CD4-positive, alpha-beta T cell treated with Interleukin-4 for 4 hours (primary cell): ENCODE results near the gene ERICH3.
A peak's percentile ranks its signal among the peaks of the same experiment; 100 is the strongest.

Experiments used
- DNase-seq: peaks from one replicate; pipeline ENCODE4 v3.0.0-alpha.2; 2020

Gene ERICH3, protein sequence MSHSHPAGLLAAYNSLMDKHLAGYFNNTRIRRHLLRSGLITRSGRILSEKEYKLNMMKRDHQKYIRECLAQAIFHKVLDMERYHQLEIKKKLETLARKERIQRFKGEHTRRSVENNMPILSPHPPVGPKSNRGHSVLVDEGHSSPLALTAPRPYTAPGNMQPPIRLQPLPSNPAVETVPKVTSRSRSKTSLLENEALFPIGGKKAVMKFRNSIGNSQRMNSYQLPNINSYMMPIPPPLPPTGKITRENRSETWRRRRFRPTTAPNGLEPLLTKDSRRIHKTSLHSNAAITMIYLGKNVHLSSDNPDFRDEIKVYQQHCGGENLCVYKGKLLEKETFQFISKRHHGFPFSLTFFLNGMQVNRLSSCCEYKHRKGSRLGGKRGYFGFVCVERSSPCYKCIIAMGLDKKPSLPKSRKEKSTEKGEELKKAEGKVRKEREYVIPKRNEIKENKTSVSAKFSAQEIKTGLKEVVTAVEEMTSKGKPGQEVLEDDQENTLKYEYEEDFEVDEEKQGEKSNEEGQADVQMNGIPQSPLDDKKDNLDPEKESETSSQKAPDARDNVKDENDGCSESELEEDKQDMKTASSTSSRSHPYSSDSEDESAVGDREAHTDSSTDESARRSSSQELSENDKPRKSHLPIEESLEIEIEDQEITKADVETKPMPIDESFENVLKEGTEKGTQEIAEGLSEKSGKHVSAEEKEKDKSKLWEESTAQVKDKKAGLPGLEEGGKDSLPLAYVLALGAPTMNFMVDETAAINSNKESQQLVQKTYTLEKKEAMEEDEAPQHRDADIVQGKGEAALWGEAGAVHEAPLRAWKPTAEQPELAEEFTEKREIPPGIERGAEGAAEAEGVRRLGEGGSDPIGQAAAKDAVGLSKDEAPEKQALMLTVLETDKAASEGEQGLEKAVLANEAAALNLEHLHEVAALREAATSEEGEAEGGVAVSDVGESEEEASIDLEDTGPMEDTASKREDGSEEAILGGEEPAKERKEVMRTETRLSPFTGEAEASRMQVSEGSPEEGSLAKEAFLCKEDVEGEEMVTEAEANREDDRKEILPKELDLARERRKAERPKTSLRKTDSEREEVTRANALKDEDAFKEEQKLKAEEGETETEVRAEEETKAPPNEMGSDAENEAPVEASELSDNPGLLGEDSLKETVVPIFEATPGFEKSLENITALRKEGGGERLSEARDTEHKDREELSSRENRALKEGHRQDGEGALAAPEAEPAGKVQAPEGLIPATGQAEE (N-terminal part only)

GRCh38 chr1:74673351-74674111 is at the start of gene ERICH3:
TSS of gene ERICH3 (minus strand) at chr1:74673792. CDS start at chr1:74673519, 273 bp downstream.
- DNase-seq: no peak

DNA sequence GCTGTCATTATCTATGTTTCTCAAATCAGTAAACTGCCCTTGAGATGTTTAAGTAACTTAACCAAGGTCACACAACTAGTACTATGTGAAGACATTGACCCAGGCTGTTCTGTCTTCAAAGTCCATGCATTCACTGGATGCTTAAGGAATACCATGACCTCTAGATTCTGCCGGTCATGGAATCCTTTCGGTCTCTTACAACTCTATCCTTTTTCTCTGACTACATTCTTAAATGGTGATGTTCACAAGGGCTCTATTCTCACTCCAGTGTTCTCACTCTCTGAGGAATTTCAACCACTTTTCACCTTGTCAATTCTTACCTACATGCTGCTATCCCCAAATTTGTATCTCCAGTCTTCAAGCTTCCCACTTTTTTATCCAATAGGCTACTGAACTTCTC is 44.0 kb upstream of the ERICH3 start:
- DNase-seq: no peak

DNA sequence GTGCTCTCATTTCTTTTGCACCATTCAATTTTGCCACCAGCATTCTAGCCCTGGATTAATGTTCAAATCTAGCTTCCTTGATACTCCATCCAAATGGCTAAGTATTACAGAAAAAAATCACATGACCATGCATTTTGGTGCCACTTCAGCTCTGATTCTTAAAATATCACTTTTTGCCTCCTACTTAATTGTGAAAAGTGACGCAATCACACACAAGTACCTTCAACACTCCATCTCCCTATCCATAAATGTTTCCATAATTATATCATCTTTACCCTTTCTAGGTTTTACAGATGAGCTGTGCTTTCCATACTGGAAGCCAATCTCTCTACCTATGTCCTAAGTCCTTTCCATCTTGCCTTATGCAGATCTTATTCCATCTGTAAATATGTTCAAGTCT is 43.2 kb upstream of the ERICH3 start:
- no peak for DNase-seq

GRCh38 chr1:74715806-74716205 is 42.2 kb upstream of the ERICH3 start:
- DNase-seq: no peak

GRCh38 chr1:74715236-74715502 is 41.6 kb upstream of the ERICH3 start:
- no peak for DNase-seq

DNA sequence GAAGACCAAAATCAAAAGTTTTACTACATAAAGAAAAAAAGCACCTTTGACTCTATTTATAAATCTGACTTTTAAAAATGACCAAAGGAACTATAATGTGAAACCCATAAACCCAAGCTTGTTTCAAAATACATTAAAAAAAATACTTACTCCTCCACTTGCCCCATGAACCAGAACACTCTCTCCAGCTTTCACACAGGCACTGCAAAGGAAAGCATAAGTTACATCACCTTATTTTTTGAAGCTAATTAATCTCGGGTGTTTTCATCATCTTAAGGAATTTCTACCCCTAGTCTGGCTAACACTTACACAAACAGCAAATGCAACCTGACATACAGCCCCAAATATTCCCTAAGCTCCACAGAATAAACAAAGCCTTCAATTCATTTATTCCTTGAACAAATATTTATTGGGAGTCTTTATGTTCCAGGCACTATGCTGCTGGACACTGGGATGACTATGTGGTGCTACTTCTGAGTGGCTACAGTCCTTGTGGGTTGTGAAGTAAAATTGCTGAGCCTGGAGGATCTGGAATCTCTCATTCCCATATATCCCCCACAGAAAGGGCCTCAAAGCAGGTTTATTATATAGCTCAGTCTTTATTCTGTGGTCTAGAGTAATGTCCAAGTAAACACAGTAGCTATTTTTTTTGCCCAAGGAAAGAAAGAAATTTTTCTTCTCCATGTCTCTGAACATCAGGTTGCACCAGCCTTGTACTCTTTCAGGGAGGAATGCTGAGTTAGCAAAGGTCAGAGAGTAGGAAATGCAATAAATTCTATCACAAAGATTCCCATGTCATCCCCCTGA is 41.0 kb upstream of the ERICH3 start:
- no peak for DNase-seq

DNA sequence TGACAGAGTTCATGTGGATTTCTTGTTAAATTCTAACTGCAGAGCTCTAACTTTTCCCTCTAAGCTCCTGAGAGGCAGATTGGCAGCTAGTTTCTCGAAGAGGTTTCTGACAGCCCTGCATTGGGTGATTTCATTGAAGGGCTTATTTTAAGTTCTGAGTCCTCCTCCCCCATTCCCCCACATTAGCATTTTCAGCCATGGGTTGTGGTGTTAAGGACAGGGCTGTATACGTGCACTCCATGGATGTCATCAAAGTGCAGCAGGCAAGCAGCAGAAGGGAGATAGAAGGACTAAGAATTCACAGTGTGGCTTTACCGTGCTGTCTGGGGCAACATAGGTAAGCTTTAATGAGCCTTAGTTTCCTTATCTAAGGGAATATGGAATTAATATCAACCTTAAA is 40.3 kb upstream of the ERICH3 start:
- DNase-seq: no peak

DNA sequence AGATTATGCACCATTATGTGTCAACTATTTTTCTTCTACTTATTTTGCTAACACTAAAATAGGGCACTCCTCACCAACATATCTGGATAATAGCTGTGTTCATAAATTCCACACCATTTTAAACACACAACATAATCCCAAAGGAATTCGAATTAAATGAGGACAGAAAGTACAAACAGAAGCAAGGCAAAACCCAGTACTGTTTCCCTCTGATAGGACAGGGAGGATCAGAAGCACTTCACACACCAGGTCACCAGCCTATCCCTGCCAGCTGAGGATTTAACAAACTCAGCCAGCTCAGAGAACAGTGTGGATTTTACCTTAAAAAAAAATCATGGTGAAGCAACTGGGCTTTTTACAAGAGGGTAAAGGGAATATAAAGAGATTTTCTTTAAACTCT is 39.3 kb upstream of the ERICH3 start:
- no peak for DNase-seq

- DNase-seq: no peak
Observed at GRCh38 chr1:74703386-74704182, 30.0 kb upstream of the ERICH3 start.

DNA sequence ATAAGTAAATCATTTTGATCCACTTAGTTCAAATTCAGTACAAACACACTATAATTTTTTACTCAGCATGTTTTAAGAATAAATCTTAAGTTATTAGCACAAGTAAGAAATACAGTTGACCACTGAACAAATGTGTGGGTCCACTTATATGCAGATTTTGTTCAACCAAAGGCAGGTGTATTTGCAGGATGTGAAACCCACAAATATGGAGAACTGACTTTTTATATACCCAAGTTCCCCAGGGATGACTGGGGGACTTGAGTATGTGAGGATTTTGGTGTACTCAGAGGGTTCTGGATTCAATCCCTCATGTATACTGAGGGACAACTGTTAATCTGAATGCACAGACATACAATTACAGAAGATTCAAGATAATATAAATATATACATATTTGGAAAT is 25.7 kb upstream of the ERICH3 start:
- no peak for DNase-seq

- DNase-seq: no peak
Observed at GRCh38 chr1:74697832-74698231, 24.2 kb upstream of the ERICH3 start.

DNA sequence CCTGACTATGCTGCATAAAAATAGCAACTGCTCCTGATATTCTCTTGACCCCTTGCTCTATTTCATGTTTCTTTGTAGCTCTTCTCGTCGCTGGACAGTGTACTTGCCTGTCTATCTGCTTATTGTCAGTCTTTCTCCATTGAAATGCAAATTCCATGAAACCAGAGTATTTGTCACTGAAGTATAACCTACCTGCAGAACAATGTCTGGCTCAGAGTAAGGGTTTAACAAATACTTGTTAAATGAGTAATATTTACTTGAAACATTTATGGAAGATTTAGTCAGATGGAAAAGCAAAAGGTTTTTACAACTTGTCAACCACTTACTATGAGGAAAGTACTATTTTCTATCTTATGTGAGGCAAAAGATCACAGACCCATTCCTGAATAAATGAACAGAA is 19.9 kb upstream of the ERICH3 start:
- no peak for DNase-seq

DNA sequence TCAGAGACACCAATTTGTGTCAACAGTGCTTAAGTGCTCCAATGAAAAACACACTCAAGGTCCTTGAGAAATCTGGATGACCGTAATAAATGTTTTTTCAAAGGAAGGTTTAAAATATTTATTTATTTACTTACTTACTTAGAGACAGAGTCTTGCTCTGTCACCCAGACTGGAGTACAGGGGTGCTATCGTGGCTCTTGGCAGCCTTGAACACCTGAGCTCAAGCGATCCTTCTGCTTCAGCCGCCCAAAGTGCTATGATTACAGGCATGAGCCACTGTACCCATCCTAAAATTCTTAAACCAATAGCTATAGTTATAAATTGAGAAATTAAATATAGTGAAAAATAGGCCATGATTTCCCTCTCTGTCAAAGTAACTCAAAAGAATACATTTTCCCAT is 17.3 kb upstream of the ERICH3 start:
- no peak for DNase-seq

- DNase-seq: no peak
Observed at GRCh38 chr1:74690364-74690696, 16.7 kb upstream of the ERICH3 start.

GRCh38 chr1:74689621-74690363 is 16.2 kb upstream of the ERICH3 start:
- DNase-seq: peak; percentile 61

DNA sequence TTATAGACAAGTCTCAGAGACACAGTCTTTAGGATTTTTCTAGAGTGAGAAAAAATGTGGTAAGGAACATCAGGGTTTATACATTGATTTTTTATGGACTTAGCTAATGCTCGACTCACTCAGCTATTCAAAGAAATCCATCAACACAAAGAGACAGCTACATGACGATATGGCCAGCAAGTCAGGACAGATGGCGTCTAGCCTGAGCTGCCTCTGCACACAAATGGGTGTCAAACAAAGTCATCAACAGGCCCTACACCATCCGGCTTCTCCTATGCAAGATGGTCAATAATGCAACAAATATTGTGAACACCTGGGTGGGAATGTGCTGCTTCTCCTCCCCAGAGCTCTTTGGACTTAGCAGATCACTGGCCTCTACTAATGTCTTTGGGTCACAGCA is 13.3 kb upstream of the ERICH3 start:
- DNase-seq: no peak

- DNase-seq: no peak
Observed at GRCh38 chr1:74684301-74684700, 10.7 kb upstream of the ERICH3 start.

- no peak for DNase-seq
Observed at GRCh38 chr1:74683656-74684055, 10.1 kb upstream of the ERICH3 start.

GRCh38 chr1:74681851-74682250 is 8.3 kb upstream of the ERICH3 start:
- no peak for DNase-seq

- no peak for DNase-seq
Observed at GRCh38 chr1:74681449-74681848, 7.9 kb upstream of the ERICH3 start.
